CD4-positive, alpha-beta memory T cell (primary cell): Measurements from ENCODE around the gene IGSF9. TPM values are rescaled to one million over a fixed set of nuclear protein-coding genes. Genes with fewer than 3 reads are reported as not detected.

ENCODE experiments used
- CTCF ChIA-PET: fragments of 350-600 bp; sonication (Branson Sonifier 250); formaldehyde crosslinking; loops from one replicate; lab custom pipeline; 2021; ENCODE audit warnings: inconsistent platforms; ENCODE audit not compliant: partially characterized antibody; lab: Charles Lee
- POLR2A ChIA-PET: fragments of 350-600 bp; sonication (Branson Sonifier 250); formaldehyde crosslinking; loops from one replicate; lab custom pipeline; 2021; ENCODE audit not compliant: partially characterized antibody; lab: Charles Lee
- DNase-seq, 5 donors: peaks; one replicate each; pipeline versions ENCODE4 v3.0.0 to v3.0.0-alpha.2; 2020 to 2022; ENCODE audit warnings: mixed read lengths in 1 of 5
- H3K27ac ChIP-seq: one replicate; pipeline ENCODE4 v1.7.0; 2013; ENCODE audit warnings: low read depth, low read length
- H3K27me3 ChIP-seq: 2 replicates; pipeline ENCODE4 v1.7.0; 2013; ENCODE audit warnings: mild to moderate bottlenecking, low read length, moderate library complexity; ENCODE audit not compliant: insufficient read depth
- H3K36me3 ChIP-seq: 2 replicates; pipeline ENCODE4 v1.7.0; 2013; ENCODE audit warnings: mild to moderate bottlenecking, low read length, moderate library complexity; ENCODE audit not compliant: insufficient read depth
- H3K4me1 ChIP-seq: 2 replicates; pipeline ENCODE4 v1.7.0; 2013; ENCODE audit warnings: mild to moderate bottlenecking, low read length, moderate library complexity; ENCODE audit not compliant: insufficient read depth
- H3K4me3 ChIP-seq, 2 donors: one replicate each; pipeline ENCODE4 v1.7.0; 2013; ENCODE audit warnings: low read length in 2 of 2, mild to moderate bottlenecking in 1 of 2
- H3K9me3 ChIP-seq, 2 donors: one replicate each; pipeline ENCODE4 v1.7.0; 2013; ENCODE audit warnings: low read length in 2 of 2, control low read depth in 1 of 2; ENCODE audit not compliant: control insufficient read depth in 1 of 2
- H3K27ac Mint-ChIP-seq, 7 donors: one replicate each; pipeline ENCODE4 v1.8.0; 2020 to 2021; ENCODE audit warnings: mixed read lengths in 7 of 7, mild to moderate bottlenecking in 6 of 7, inconsistent platforms in 3 of 7, moderate library complexity in 3 of 7
- H3K27me3 Mint-ChIP-seq, 2 donors: one replicate each; pipeline ENCODE4 v1.8.0; 2020 to 2021; ENCODE audit warnings: mixed read lengths in 2 of 2
- H3K36me3 Mint-ChIP-seq, 2 donors: one replicate each; pipeline ENCODE4 v1.8.0; 2020 to 2021; ENCODE audit warnings: mixed read lengths in 2 of 2, inconsistent platforms in 1 of 2, mild to moderate bottlenecking in 1 of 2
- H3K4me1 Mint-ChIP-seq, 4 donors: one replicate each; pipeline ENCODE4 v1.8.0; 2020 to 2021; ENCODE audit warnings: mixed read lengths in 4 of 4, mild to moderate bottlenecking in 1 of 4
- H3K4me3 Mint-ChIP-seq, 8 donors: one replicate each; pipeline ENCODE4 v1.8.0; 2020 to 2021; ENCODE audit warnings: mixed read lengths in 8 of 8, mild to moderate bottlenecking in 7 of 8, moderate library complexity in 6 of 8, inconsistent platforms in 3 of 8
- H3K9me3 Mint-ChIP-seq, 8 donors: one replicate each; pipeline ENCODE4 v1.8.0; 2020 to 2021; ENCODE audit warnings: mixed read lengths in 8 of 8, mild to moderate bottlenecking in 5 of 8, inconsistent platforms in 3 of 8, moderate library complexity in 1 of 8
- intact Hi-C: fragments of 100-400 bp; cut with micrococcal nuclease; formaldehyde crosslinking; loops from one replicate; pipeline ENCODE4 v1.15.1; 2023
- polyA plus RNA-seq, 2 donors: library from polyadenylated mRNA; unstranded; fragments of 300-500 nt; fragmentation: Illumina TruSeq; gene quantifications; one replicate each; pipeline ENCODE4 v1.2.3, GENCODE V29; 2021
- total RNA-seq, 2 experiments: library from RNA; stranded (reverse); gene quantifications; one replicate each; pipeline ENCODE4 v1.2.3, GENCODE V29; 2021

The IGSF9 gene
- total and polyA plus RNA-seq, 4 experiments from 2014 or later, result not detected

DNA sequence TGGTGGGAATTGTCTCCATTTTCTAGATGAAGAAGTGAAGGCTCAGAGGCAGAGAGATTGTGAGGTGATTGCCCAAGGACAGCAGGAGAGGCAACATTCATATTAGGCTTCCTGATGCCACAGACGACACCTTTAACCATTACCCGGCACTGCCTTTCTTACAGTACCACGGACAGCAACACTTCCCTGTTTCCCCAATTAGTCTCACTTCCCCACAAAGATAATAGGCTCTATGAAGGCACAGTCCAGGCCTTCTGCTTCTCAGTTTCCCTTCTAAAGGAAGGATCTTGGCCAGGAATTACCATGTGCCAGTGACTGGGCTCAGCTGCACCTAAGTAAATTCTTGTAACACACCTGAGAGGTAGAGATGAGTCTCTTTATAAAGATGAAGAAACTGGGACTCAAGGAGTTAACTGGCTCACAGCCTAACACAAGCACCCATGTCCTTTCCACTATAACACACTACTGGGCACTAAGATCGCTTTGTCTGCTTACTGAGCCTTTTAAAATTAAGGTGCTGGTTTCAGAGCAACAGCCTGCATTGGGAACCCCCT, 9.6 kb downstream of the IGSF9 start:
- POLR2A ChIA-PET, result interaction anchor here (0.9 to 4.6 kb wide), 4 partner anchors 9 to 70 kb away, joined by 3 to 33 read pairs (median 3); partner anchors contain the start of genes IGSF9 and TAGLN2
- no peaks in the 10 kb centered on the region for H3K36me3 ChIP-seq
- H3K36me3 Mint-ChIP-seq, result no peaks in the 10 kb centered on the region
- no peak overlapping the region for H3K4me3 Mint-ChIP-seq
- no peak for DNase-seq
- intact Hi-C loops, result loop anchor here (1.0 to 5.0 kb wide), 6 partner anchors 10 to 442 kb away; partner anchors contain the start of genes IGSF9 and TAGLN2
- peaks cover 15% of the 10 kb centered on the region for H3K4me1 ChIP-seq
- no peaks in the 10 kb centered on the region for H3K9me3 ChIP-seq
- peak overlapping the region in 2 of 7 donors; percentile 45 to 46 for H3K27ac Mint-ChIP-seq
- H3K4me1 Mint-ChIP-seq, result peaks cover 0 to 7% (median 3%) of the 10 kb centered on the region in 4 donors
- no peaks in the 10 kb centered on the region for H3K9me3 Mint-ChIP-seq
- H3K27me3 ChIP-seq, result no peaks in the 10 kb centered on the region
- peaks cover 6 to 7% of the 10 kb centered on the region in 2 donors for H3K27me3 Mint-ChIP-seq
- CTCF ChIA-PET, result interaction anchor here (1.1 to 10.8 kb wide), 7 partner anchors 10 to 150 kb away, joined by 3 to 120 read pairs (median 7); partner anchors contain the start of genes IGSF9 and TAGLN2
- no peak overlapping the region for H3K4me3 ChIP-seq
- no peak overlapping the region for H3K27ac ChIP-seq

DNA sequence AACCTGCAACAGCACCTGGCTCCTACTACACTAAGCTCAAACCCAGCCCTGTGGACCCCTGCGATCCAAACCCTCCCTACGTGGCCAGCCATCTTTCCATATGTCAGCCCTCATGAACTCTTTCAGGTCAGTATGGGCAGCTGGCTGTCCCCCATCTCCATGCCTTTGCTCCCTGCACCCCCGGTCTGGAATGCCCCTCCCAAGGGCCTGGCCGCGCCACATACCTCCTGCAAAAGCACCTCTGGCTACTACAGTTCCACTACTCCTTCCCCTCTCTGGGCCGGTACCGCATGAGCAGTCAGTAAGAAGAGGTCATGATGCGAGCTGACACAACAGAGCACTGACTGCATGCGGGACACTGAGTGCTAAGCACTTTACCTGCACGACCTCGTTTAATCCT, 10.1 kb downstream of the IGSF9 start:
- ChIA-PET CTCF (interaction anchor here (0.7 to 10.8 kb wide), 10 partner anchors 10 to 151 kb away, joined by 3 to 120 read pairs (median 6); partner anchors contain the start of genes IGSF9 and TAGLN2), POLR2A (interaction anchor here (0.9 to 4.6 kb wide), 3 partner anchors 8 to 71 kb away, joined by 3 to 33 read pairs (median 3); partner anchors contain the start of gene TAGLN2)
- peaks cover 15% of the 10 kb centered on the region for H3K4me1 ChIP-seq
- Mint-ChIP-seq H3K9me3 (no peaks in the 10 kb centered on the region), H3K36me3 (no peaks in the 10 kb centered on the region), H3K4me3 (no peak overlapping the region), H3K4me1 (peaks cover 0 to 7% (median 3%) of the 10 kb centered on the region in 4 donors), H3K27me3 (peaks cover 4 to 7% of the 10 kb centered on the region in 2 donors), H3K27ac (no peak overlapping the region)
- intact Hi-C loops, result loop anchor here (5.0 kb wide), 1 partner anchor 442 kb away; no protein-coding TSS in a partner anchor
- no peak for DNase-seq
- H3K4me3 ChIP-seq, result no peak overlapping the region
- no peak overlapping the region for H3K27ac ChIP-seq
- H3K9me3 ChIP-seq, result no peaks in the 10 kb centered on the region
- no peaks in the 10 kb centered on the region for H3K36me3 ChIP-seq
- H3K27me3 ChIP-seq, result no peaks in the 10 kb centered on the region

DNA sequence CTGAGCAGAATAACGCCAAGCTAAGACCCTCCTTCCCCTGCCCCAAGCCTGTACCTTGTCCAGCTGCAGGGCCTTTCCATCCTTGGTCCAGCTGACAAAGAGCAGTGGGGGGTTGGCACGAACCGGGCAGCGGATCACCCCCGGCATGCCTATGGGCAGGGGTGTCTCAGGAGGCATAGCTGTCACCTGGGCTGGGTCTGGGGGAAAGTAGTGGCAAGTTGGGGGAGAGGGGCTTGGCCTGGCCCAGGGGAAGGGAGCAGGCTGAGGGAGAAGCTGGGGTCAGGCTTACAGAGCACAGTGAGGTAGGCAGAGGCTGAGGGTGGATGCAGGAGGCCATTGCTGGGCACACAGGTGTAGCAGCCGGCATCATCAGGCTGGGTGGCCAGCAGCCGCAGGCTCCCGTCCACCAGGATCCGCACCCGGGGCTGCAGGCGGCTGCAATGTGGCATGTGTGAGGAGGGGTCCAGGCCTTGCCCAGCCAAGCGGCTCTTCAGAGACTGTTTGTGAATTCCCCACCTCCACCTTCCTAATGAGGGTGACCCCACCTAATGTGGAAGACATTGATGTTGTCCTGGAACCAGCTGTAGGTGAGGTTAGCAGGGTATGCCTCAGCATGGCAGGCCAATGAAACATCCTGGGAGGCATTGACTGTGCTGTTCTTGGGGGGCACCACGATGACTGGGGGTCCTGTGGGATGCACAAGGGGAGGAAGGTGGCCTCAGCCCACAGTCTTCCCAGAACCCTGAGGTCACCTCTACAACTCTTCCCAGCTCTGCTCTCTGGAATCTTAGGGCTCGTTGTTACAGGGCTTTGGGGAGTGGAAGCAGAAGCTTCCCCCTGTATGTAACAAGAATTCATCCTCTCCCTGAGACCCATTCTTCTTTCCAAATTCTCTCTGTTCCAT, 11.0 kb downstream of the IGSF9 start:
- DNase-seq, result no peak
- POLR2A ChIA-PET, result interaction anchor here (0.8 to 4.6 kb wide), 3 partner anchors 10 to 72 kb away, joined by 3 to 33 read pairs (median 3); partner anchors contain the start of gene TAGLN2

DNA sequence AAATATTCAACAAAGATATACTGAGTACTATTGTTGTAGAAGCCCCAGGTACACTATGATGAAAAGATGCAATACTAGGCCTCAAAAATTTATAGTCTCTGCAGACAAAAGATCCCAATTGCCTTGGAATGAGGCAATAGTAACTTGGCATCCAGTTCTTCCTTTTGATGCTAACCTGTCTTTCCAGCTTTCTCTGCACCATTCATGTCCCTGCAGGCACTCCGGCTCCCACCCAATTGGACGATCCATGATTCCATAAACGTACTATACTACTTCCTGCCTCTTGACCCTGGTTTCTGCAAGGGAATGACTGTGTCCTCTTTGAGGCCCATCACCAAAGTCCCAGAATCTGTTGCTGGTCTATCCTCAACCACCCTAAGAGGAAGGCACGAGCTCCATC, 12.1 kb downstream of the IGSF9 start:
- no peaks in the 10 kb centered on the region for H3K9me3 ChIP-seq
- no peak for DNase-seq
- no peak overlapping the region for H3K4me3 ChIP-seq
- H3K27me3 ChIP-seq, result no peaks in the 10 kb centered on the region
- no peak overlapping the region for H3K27ac ChIP-seq
- POLR2A ChIA-PET, result interaction anchor here (1.6 to 4.6 kb wide), 2 partner anchors 9 to 10 kb away, joined by 5 to 33 read pairs; partner anchors contain the start of gene TAGLN2
- peaks cover 15% of the 10 kb centered on the region for H3K4me1 ChIP-seq
- H3K36me3 ChIP-seq, result no peaks in the 10 kb centered on the region
- Mint-ChIP-seq H3K36me3 (no peaks in the 10 kb centered on the region), H3K27ac (peak overlapping the region in 3 of 7 donors; percentile 3 to 58 (median 16)), H3K4me1 (peaks cover 0 to 7% (median 3%) of the 10 kb centered on the region in 4 donors), H3K4me3 (no peak overlapping the region), H3K27me3 (peaks cover 0 to 6% of the 10 kb centered on the region in 2 donors), H3K9me3 (no peaks in the 10 kb centered on the region)
- CTCF ChIA-PET, result interaction anchor here (0.6 to 10.8 kb wide), 8 partner anchors 9 to 148 kb away, joined by 3 to 120 read pairs (median 4); partner anchors contain the start of genes IGSF9, KCNJ9 and TAGLN2
- intact Hi-C loops, result no loop called here

More for the DNA sequence above, 11.0 kb downstream of the IGSF9 start:
- intact Hi-C loops, result loop anchor here (5.0 kb wide), 1 partner anchor 443 kb away; no protein-coding TSS in a partner anchor
- Mint-ChIP-seq H3K4me1 (peaks cover 0 to 7% (median 3%) of the 10 kb centered on the region in 4 donors), H3K36me3 (no peaks in the 10 kb centered on the region), H3K4me3 (no peak overlapping the region), H3K9me3 (no peaks in the 10 kb centered on the region), H3K27me3 (peaks cover 4 to 7% of the 10 kb centered on the region in 2 donors), H3K27ac (peak overlapping the region in 2 of 7 donors; percentile 16 to 26)
- Histone ChIP-seq H3K27me3 (no peaks in the 10 kb centered on the region), H3K27ac (no peak overlapping the region), H3K4me1 (peaks cover 15% of the 10 kb centered on the region), H3K9me3 (no peaks in the 10 kb centered on the region), H3K36me3 (no peaks in the 10 kb centered on the region), H3K4me3 (no peak overlapping the region)
- CTCF ChIA-PET, result interaction anchor here (0.6 to 10.8 kb wide), 11 partner anchors 10 to 147 kb away, joined by 3 to 120 read pairs (median 7); partner anchors contain the start of genes IGSF9, KCNJ9 and TAGLN2

DNA sequence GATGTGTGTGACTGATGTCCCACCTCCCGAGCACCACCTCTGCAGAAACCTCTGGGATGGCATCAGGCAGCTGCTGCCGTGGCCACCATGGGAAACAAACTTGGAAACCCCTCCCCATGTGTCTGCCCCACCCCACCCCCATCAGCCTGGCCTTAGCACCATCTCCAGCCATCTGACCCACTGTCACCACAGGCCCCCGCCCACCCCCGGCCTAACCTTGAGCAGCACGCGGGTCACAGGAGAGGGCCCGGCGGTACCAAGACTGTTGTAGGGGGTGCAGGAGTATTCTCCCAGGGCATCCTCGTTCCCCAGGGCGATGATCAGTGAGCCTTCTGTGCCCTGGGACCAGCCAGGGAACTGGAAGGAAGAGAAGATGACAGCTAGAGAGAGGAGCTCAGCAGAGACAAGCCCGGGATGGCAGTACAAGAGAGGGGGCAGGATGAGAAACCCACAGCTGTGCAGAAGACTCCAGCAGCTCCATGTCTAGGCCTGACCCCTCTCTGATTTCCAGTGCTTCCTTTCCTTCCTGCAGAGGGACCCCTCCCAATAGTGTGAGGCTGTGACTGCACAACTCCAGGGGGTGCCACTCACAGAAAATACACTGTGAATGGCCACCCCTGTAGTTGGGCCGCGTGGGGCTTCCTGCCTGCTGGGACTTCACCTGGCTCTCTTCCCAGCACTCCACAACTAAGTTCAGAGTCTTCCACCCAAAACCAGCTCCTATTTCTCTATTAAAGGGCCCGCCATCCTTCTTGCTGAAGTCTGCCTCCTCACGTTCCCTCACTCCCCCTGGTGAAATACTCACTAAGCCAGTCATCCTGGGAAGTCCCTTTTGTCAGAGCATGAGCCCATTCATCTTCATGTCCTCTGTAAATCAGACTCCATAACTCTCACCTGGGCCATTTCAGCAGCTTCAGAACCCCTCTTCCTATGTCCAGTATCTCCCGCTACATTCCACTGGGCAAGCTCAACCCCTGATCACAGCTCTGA, 12.8 kb downstream of the IGSF9 start:
- Histone ChIP-seq H3K27ac (no peak overlapping the region), H3K27me3 (no peaks in the 10 kb centered on the region), H3K4me3 (no peak overlapping the region), H3K9me3 (no peaks in the 10 kb centered on the region), H3K4me1 (peaks cover 15% of the 10 kb centered on the region), H3K36me3 (no peaks in the 10 kb centered on the region)
- Mint-ChIP-seq H3K27me3 (peaks cover 0 to 3% of the 10 kb centered on the region in 2 donors), H3K4me1 (peaks cover 0 to 7% (median 3%) of the 10 kb centered on the region in 4 donors), H3K4me3 (peak overlapping the region in 1 of 8 donors; percentile 31), H3K36me3 (no peaks in the 10 kb centered on the region), H3K27ac (peak overlapping the region in 2 of 7 donors; percentile 0 to 58), H3K9me3 (no peaks in the 10 kb centered on the region)
- ChIA-PET CTCF (interaction anchor here (1.1 to 10.8 kb wide), 5 partner anchors 13 to 149 kb away, joined by 3 to 120 read pairs (median 5); partner anchors contain the start of genes IGSF9 and KCNJ9), POLR2A (interaction anchor here (1.6 kb wide), 1 partner anchor 9 kb away, joined by 5 read pairs; no protein-coding TSS in a partner anchor)
- intact Hi-C loops, result no loop called here
- DNase-seq, result no peak

DNA sequence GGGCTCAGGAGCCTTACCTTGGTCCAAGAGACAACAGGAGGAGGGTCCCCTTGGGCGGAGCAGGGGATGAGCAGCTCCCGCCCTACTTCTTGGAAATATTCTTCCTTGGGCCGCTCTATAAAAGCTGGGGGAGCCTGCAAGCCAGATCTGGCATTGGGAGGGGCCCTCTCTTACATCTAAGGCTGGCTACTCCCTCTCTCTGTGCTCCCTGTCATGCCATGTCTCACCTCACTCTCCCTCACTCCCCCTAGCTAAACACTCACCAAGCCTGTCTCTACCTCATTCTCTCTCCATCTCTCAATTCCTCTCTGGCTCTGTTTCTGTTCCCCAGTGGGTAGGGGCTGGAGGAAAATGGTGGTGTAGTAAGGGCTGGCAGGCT, 13.6 kb downstream of the IGSF9 start:
- H3K27me3 Mint-ChIP-seq, result peaks cover 0 to 3% of the 10 kb centered on the region in 2 donors
- peaks cover 9% of the 10 kb centered on the region for H3K4me1 ChIP-seq
- no peak overlapping the region for H3K27ac Mint-ChIP-seq
- intact Hi-C loops, result no loop called here
- no peak overlapping the region for H3K4me3 ChIP-seq
- H3K36me3 Mint-ChIP-seq, result no peaks in the 10 kb centered on the region
- ChIA-PET POLR2A (interaction anchor here (1.6 kb wide), 1 partner anchor 8 kb away, joined by 5 read pairs; no protein-coding TSS in a partner anchor), CTCF (interaction anchor here (10.8 kb wide), 1 partner anchor 74 kb away, joined by 120 read pairs; no protein-coding TSS in a partner anchor)
- no peaks in the 10 kb centered on the region for H3K9me3 ChIP-seq
- peaks cover 2 to 10% (median 7%) of the 10 kb centered on the region in 4 donors for H3K4me1 Mint-ChIP-seq
- H3K9me3 Mint-ChIP-seq, result no peaks in the 10 kb centered on the region
- no peak for DNase-seq
- no peak overlapping the region for H3K4me3 Mint-ChIP-seq
- H3K27ac ChIP-seq, result no peak overlapping the region
- H3K36me3 ChIP-seq, result no peaks in the 10 kb centered on the region
- H3K27me3 ChIP-seq, result no peaks in the 10 kb centered on the region
